ENCODE results near the gene MAP1B.
A peak's percentile ranks its signal among the peaks of the same experiment; 100 is the strongest.

MAP1B gene

GRCh38 chr5:72238712-72239445 is 131.6 kb downstream of the MAP1B start:
- no peak overlapping the region for H3K4me3 ChIP-seq (ENCODE audit: low read depth, low read length)
- TF ChIP-seq, protein P1, sequence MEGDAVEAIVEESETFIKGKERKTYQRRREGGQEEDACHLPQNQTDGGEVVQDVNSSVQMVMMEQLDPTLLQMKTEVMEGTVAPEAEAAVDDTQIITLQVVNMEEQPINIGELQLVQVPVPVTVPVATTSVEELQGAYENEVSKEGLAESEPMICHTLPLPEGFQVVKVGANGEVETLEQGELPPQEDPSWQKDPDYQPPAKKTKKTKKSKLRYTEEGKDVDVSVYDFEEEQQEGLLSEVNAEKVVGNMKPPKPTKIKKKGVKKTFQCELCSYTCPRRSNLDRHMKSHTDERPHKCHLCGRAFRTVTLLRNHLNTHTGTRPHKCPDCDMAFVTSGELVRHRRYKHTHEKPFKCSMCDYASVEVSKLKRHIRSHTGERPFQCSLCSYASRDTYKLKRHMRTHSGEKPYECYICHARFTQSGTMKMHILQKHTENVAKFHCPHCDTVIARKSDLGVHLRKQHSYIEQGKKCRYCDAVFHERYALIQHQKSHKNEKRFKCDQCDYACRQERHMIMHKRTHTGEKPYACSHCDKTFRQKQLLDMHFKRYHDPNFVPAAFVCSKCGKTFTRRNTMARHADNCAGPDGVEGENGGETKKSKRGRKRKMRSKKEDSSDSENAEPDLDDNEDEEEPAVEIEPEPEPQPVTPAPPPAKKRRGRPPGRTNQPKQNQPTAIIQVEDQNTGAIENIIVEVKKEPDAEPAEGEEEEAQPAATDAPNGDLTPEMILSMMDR (IDR thresholded peaks at IDR 0.05; ENCODE audit: control insufficient read depth, extremely low read depth, insufficient read depth): no peak
- DNase-seq (ENCODE audit: low read depth): no peak

DNA sequence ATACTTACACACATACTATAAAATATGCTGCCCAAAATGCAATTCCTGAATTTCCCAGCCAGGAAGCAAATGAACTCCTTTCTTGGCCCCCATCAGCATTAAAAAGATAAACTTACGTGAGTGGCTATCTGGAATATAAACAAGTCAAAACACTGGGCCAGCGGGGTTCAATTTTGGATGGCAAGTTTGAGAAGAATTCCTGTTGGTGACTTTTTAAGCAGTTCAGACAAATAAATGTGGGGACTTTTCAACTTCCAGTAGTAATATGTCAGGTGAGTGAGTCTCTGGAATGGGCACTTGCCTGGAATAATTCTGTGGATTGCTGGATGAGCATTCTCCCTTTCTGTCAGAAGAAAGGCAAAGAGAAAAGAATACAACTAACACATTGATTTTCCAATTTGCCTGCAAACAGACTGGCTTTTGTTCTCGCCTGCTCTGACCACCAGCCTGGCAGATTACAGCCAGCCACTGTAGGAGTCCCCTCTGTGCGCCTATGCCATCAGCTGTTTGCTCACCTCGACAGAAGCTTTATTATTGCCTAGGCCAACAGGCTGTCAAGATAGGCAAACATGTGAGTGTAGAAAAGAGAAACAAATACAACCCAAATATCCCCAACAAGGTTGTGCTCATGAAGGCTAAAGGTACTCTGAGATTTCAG is 134.2 kb downstream of the MAP1B start:
- TF ChIP-seq, protein P1 (IDR thresholded peaks at IDR 0.05; ENCODE audit: control insufficient read depth, extremely low read depth, insufficient read depth): no peak
- no peak for DNase-seq (ENCODE audit: low read depth)
- no peak overlapping the region for H3K4me3 ChIP-seq (ENCODE audit: low read depth, low read length)

DNA sequence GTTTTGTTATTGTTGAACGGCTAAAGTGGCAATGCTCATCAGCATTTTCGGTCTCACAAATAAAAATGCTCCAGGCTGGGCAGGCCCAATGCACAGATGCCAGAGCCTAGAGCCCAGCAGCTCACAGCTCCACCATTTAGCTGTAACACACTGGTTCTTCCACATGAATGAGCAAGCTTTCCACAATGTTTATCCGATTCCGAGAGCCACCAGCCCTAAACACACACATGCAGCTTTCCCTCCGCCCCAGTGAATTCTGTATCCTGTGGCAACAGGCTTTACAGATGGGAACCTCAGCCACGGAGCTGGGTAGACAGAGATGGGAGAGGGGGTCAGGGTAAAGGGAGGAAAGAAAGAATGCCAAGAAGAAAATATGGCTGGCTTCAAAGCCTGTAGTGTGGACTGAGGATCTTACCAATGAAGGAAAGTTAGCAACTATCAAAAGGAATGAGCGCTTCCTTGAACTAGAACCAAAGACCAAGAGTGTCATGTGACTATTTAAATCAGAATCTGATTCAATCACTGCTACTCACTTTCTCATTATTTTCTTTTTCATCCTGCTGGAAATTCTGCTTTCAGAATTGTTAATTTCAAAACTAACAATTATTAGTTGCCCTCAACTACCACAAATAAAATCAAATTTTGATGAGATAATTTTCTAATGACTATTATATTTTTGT is 135.7 kb downstream of the MAP1B start:
- H3K4me3 ChIP-seq (ENCODE audit: low read depth, low read length): no peak overlapping the region
- no peak for DNase-seq (ENCODE audit: low read depth)
- TF ChIP-seq, protein P1 (IDR thresholded peaks at IDR 0.05; ENCODE audit: control insufficient read depth, extremely low read depth, insufficient read depth): no peak

GRCh38 chr5:72243706-72244105 is 136.4 kb downstream of the MAP1B start:
- H3K4me3 ChIP-seq (ENCODE audit: low read depth, low read length): no peak overlapping the region
- TF ChIP-seq, protein P1 (IDR thresholded peaks at IDR 0.05; ENCODE audit: control insufficient read depth, extremely low read depth, insufficient read depth): no peak
- DNase-seq (ENCODE audit: low read depth): no peak

DNA sequence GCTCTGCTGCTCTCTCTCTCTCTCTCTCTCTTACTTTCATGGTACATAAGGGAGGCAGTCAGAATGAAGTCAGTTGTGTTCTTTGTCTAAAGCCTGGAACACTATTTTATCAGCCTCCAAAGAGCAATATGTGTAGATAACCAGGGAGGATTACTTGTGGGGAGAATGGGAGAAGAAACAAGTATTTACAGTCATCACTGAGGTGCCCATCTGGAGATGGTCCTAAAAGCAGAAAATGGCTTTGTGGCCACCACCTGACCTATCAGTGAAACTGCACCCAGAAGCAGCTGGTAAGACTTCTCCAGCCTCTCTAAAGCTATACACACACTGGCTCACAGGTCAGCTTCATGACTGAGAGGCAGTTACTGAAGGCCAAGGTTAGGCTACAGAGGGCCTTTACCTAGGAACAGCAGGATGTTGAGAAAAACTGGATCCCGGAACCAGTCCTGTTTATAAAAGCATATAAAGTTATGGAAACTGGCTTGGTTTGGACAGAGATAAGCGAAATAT is 137.6 kb downstream of the MAP1B start:
- TF ChIP-seq, protein P1 (IDR thresholded peaks at IDR 0.05; ENCODE audit: control insufficient read depth, extremely low read depth, insufficient read depth): peak; percentile 48
- peak; percentile 65 for DNase-seq (ENCODE audit: low read depth)
- H3K4me3 ChIP-seq (ENCODE audit: low read depth, low read length): no peak overlapping the region

- TF ChIP-seq, protein P1 (IDR thresholded peaks at IDR 0.05; ENCODE audit: control insufficient read depth, extremely low read depth, insufficient read depth): no peak
- no peak for DNase-seq (ENCODE audit: low read depth)
- H3K4me3 ChIP-seq (ENCODE audit: low read depth, low read length): no peak overlapping the region
Measured at GRCh38 chr5:72245546-72245945, 138.3 kb downstream of the MAP1B start.
